IPS-18c (cell line): Measurements from ENCODE around the gene NEURL1.

ENCODE experiments used
- H3K4me3 ChIP-seq: 2 replicates; pipeline ENCODE4 v1.7.0; 2013; ENCODE audit warnings: low read depth, mild to moderate bottlenecking, low read length, moderate library complexity; ENCODE audit not compliant: insufficient read depth
- H3K9me3 ChIP-seq: one replicate; pipeline ENCODE4 v1.6.1; 2013; ENCODE audit warnings: mild to moderate bottlenecking, low read length, moderate library complexity; ENCODE audit not compliant: control insufficient read depth, insufficient read depth

NEURL1 gene

GRCh38 chr10:103457896-103458583 is 35.5 kb upstream of the NEURL1 start:
- H3K9me3 ChIP-seq: no peaks in the 10 kb centered on the region
- no peak overlapping the region for H3K4me3 ChIP-seq

GRCh38 chr10:103458720-103459119 is 34.8 kb upstream of the NEURL1 start, which contains the start of gene CALHM1:
Gene CALHM1, minus strand, starts transcription at chr10:103458900. Its CDS starts 149 bp downstream, at chr10:103458751.
- no peak within 1 kb of the TSS for H3K4me3 ChIP-seq

GRCh38 chr10:103459615-103460014 is 33.9 kb upstream of the NEURL1 start:
- Histone ChIP-seq H3K9me3 (no peaks in the 10 kb centered on the region), H3K4me3 (no peak overlapping the region)

More at GRCh38 chr10:103458720-103459119, 34.8 kb upstream of the NEURL1 start, which contains the start of gene CALHM1:
- no peaks in the 10 kb centered on the region for H3K9me3 ChIP-seq

GRCh38 chr10:103463499-103463898 is 30.0 kb upstream of the NEURL1 start:
- no peak overlapping the region for H3K4me3 ChIP-seq
- H3K9me3 ChIP-seq: no peaks in the 10 kb centered on the region

GRCh38 chr10:103465411-103466179 is 27.9 kb upstream of the NEURL1 start:
- H3K9me3 ChIP-seq: no peaks in the 10 kb centered on the region

GRCh38 chr10:103466734-103467133 is 26.8 kb upstream of the NEURL1 start:
- H3K4me3 ChIP-seq: no peak overlapping the region
- no peaks in the 10 kb centered on the region for H3K9me3 ChIP-seq

More at GRCh38 chr10:103465411-103466179, 27.9 kb upstream of the NEURL1 start:
- no peak overlapping the region for H3K4me3 ChIP-seq

- no peak overlapping the region for H3K4me3 ChIP-seq
Measured at GRCh38 chr10:103467406-103467805, 26.1 kb upstream of the NEURL1 start.

GRCh38 chr10:103469201-103469600 is 24.3 kb upstream of the NEURL1 start:
- no peak overlapping the region for H3K4me3 ChIP-seq
- H3K9me3 ChIP-seq: no peaks in the 10 kb centered on the region

More at GRCh38 chr10:103467406-103467805, 26.1 kb upstream of the NEURL1 start:
- H3K9me3 ChIP-seq: no peaks in the 10 kb centered on the region

- H3K4me3 ChIP-seq: no peak overlapping the region
Measured at GRCh38 chr10:103470761-103471653, 22.5 kb upstream of the NEURL1 start.

GRCh38 chr10:103472005-103472404 is 21.5 kb upstream of the NEURL1 start:
- no peaks in the 10 kb centered on the region for H3K9me3 ChIP-seq
- no peak overlapping the region for H3K4me3 ChIP-seq

More at GRCh38 chr10:103470761-103471653, 22.5 kb upstream of the NEURL1 start:
- H3K9me3 ChIP-seq: no peaks in the 10 kb centered on the region

- Histone ChIP-seq H3K4me3 (no peak overlapping the region), H3K9me3 (no peaks in the 10 kb centered on the region)
Measured at GRCh38 chr10:103473261-103473671, 20.2 kb upstream of the NEURL1 start.

- Histone ChIP-seq H3K9me3 (no peaks in the 10 kb centered on the region), H3K4me3 (no peak overlapping the region)
Measured at GRCh38 chr10:103474077-103474476, 19.4 kb upstream of the NEURL1 start.

GRCh38 chr10:103475437-103475836 is 18.1 kb upstream of the NEURL1 start:
- H3K4me3 ChIP-seq: no peak overlapping the region
- H3K9me3 ChIP-seq: no peaks in the 10 kb centered on the region

- no peak overlapping the region for H3K4me3 ChIP-seq
- no peaks in the 10 kb centered on the region for H3K9me3 ChIP-seq
Measured at GRCh38 chr10:103476046-103476768, 17.3 kb upstream of the NEURL1 start.

- Histone ChIP-seq H3K4me3 (no peak overlapping the region), H3K9me3 (no peaks in the 10 kb centered on the region)
Measured at GRCh38 chr10:103478671-103479070, 14.8 kb upstream of the NEURL1 start.

GRCh38 chr10:103479135-103479534 is 14.4 kb upstream of the NEURL1 start, which contains the start of gene CALHM3:
Gene CALHM3, minus strand, starts transcription at chr10:103479240. Its CDS starts 208 bp downstream, at chr10:103479032.
- H3K9me3 ChIP-seq: no peaks in the 10 kb centered on the region
- no peak within 1 kb of the TSS for H3K4me3 ChIP-seq
